ENCODE results near the gene PNO1.

DNA sequence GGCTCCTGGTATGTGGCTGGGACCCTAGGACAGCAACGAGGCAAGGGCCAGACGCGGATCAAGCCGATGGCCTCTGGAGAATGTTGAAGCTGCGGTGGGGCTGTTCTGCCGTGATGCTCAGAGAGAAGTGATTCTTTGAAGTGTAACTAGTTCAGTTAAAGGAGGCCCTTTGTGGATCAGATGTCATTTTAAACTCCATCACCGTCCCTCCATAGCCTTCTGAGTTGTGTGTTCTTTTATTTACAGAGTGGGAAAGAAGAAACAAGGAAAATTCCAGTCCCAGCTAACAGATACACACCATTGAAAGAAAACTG lies 403 bp downstream of the PNO1 start:
- TF ChIP-seq NFRKB (IDR thresholded peaks at IDR 0.05) = no peak
- TF ChIP-seq, protein P1, sequence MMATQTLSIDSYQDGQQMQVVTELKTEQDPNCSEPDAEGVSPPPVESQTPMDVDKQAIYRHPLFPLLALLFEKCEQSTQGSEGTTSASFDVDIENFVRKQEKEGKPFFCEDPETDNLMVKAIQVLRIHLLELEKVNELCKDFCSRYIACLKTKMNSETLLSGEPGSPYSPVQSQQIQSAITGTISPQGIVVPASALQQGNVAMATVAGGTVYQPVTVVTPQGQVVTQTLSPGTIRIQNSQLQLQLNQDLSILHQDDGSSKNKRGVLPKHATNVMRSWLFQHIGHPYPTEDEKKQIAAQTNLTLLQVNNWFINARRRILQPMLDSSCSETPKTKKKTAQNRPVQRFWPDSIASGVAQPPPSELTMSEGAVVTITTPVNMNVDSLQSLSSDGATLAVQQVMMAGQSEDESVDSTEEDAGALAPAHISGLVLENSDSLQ (IDR thresholded peaks at IDR 0.05) = no peak
- no peak for TF ChIP-seq HDGF (IDR thresholded peaks at IDR 0.05; ENCODE audit: borderline replicate concordance)
- TF ChIP-seq TARDBP (IDR thresholded peaks at IDR 0.05) = no peak
- TF ChIP-seq BHLHE40 (IDR thresholded peaks at IDR 0.05; ENCODE audit: borderline replicate concordance) = no peak
- TF ChIP-seq FOXK2 (IDR thresholded peaks at IDR 0.05) = no peak
- TF ChIP-seq SP1 (IDR thresholded peaks at IDR 0.05) = no peak
- TF ChIP-seq SUZ12 (IDR thresholded peaks at IDR 0.05) = no peak
- no peak for TF ChIP-seq ELF4 (IDR thresholded peaks at IDR 0.05)
- no peak for TF ChIP-seq LEF1 (IDR thresholded peaks at IDR 0.05; ENCODE audit: borderline replicate concordance)
- TF ChIP-seq ARNT (IDR thresholded peaks at IDR 0.05) = no peak
- no peak for TF ChIP-seq CTBP1 (IDR thresholded peaks at IDR 0.05; ENCODE audit: borderline replicate concordance)
- TF ChIP-seq FOXM1 (IDR thresholded peaks at IDR 0.05; ENCODE audit: borderline replicate concordance) = no peak
- no peak for TF ChIP-seq ZNF384 (IDR thresholded peaks at IDR 0.05)
